Suppressor macrophage treated with lipopolysaccharide for 1 hour (primary cell): ENCODE results near the gene TBC1D12.
"Not testable (repeated sequence)": the region's sequence is repeated elsewhere in the genome, so short reads cannot be mapped to it uniquely, and the experiment has no call there.

Experiments
- DNase-seq, 3 donors: peaks; one replicate each; pipeline ENCODE4 v3.0.0-alpha.2; 2020 to 2022

The TBC1D12 gene

GRCh38 chr10:94549221-94549620, 146.9 kb downstream of the TBC1D12 start:
- DNase-seq: no peak

GRCh38 chr10:94567714-94568307, 165.5 kb downstream of the TBC1D12 start:
- not testable (repeated sequence) for DNase-seq

- no peak for DNase-seq
These were observed 168.7 kb downstream of the TBC1D12 start for GRCh38 chr10:94571081-94571480.

GRCh38 chr10:94571528-94571927, 169.2 kb downstream of the TBC1D12 start:
- no peak for DNase-seq

- no peak for DNase-seq
These were observed 176.4 kb downstream of the TBC1D12 start for GRCh38 chr10:94578790-94579189.

- no peak for DNase-seq
These were observed 180.8 kb downstream of the TBC1D12 start for GRCh38 chr10:94583124-94583523.
